Mesenchymal stem cell (in vitro differentiated cells and primary cell): Measurements from ENCODE around the gene SLC6A8.

ENCODE experiments used
- DNase-seq: peaks from one replicate; pipeline ENCODE4 v3.0.0-alpha.2; 2013
- H2AFZ ChIP-seq: one replicate; pipeline ENCODE4 v1.6.1; 2013; ENCODE audit warnings: low read depth, mild to moderate bottlenecking, control low read depth, inconsistent platforms, low read length, moderate library complexity
- H2AK5ac ChIP-seq: 2 replicates; pipeline ENCODE4 v1.6.1; 2013; ENCODE audit warnings: low read length, moderate library complexity, mild to moderate bottlenecking, inconsistent platforms; ENCODE audit not compliant: severe bottlenecking
- H2BK120ac ChIP-seq: one replicate; pipeline ENCODE4 v1.6.1; 2013; ENCODE audit warnings: low read depth, mild to moderate bottlenecking, inconsistent platforms, low read length, moderate library complexity
- H2BK12ac ChIP-seq, 2 experiments: one replicate each; pipeline ENCODE4 v1.6.1; 2013; ENCODE audit warnings: inconsistent platforms in 2 of 2, low read length in 2 of 2, mild to moderate bottlenecking in 2 of 2, moderate library complexity in 2 of 2, control low read depth in 1 of 2
- H2BK15ac ChIP-seq: one replicate; pipeline ENCODE4 v1.6.1; 2013; ENCODE audit warnings: mild to moderate bottlenecking, low read depth, inconsistent platforms; ENCODE audit not compliant: poor library complexity, severe bottlenecking
- H2BK5ac ChIP-seq: 2 replicates; pipeline ENCODE4 v1.6.1; 2013; ENCODE audit warnings: low read depth, mild to moderate bottlenecking, low read length, control low read depth, inconsistent platforms; ENCODE audit not compliant: poor library complexity, severe bottlenecking
- H3K14ac ChIP-seq, 2 experiments: one replicate each; pipeline ENCODE4 v1.6.1; 2013; ENCODE audit warnings: inconsistent platforms in 2 of 2, low read length in 2 of 2, control low read depth in 1 of 2, mild to moderate bottlenecking in 1 of 2, moderate library complexity in 1 of 2
- H3K18ac ChIP-seq, 2 experiments: one replicate each; pipeline ENCODE4 v1.6.1; 2013; ENCODE audit warnings: inconsistent platforms in 2 of 2, low read length in 2 of 2, control low read depth in 1 of 2, low read depth in 1 of 2, mild to moderate bottlenecking in 1 of 2
- H3K23ac ChIP-seq, 2 experiments: one replicate each; pipeline ENCODE4 v1.6.1; 2013; ENCODE audit warnings: inconsistent platforms in 2 of 2, low read length in 2 of 2, mild to moderate bottlenecking in 2 of 2, moderate library complexity in 2 of 2, control low read depth in 1 of 2
- H3K27ac ChIP-seq: 2 replicates; pipeline ENCODE4 v1.5.1; 2013; ENCODE audit warnings: mild to moderate bottlenecking, moderate library complexity, low read length, control low read depth, inconsistent platforms; ENCODE audit not compliant: poor library complexity, severe bottlenecking
- H3K27me3 ChIP-seq, 2 experiments: 2 replicates each; pipeline versions ENCODE4 v1.6.1 to v1.7.0; 2013; ENCODE audit warnings: low read length in 2 of 2, mild to moderate bottlenecking in 2 of 2, moderate library complexity in 2 of 2, control low read depth in 1 of 2, inconsistent platforms in 1 of 2; ENCODE audit not compliant: control insufficient read depth in 1 of 2, insufficient read depth in 1 of 2
- H3K36me3 ChIP-seq, 2 experiments: 2 replicates each; pipeline versions ENCODE4 v1.6.1 to v1.7.0; 2013; ENCODE audit warnings: low read length in 2 of 2, control low read depth in 1 of 2, inconsistent platforms in 1 of 2, low read depth in 1 of 2, mild to moderate bottlenecking in 1 of 2; ENCODE audit not compliant: insufficient read depth in 2 of 2, control insufficient read depth in 1 of 2
- H3K4ac ChIP-seq, 2 experiments: one replicate each; pipeline ENCODE4 v1.6.1; 2013; ENCODE audit warnings: inconsistent platforms in 2 of 2, low read length in 2 of 2, mild to moderate bottlenecking in 2 of 2, moderate library complexity in 2 of 2, control low read depth in 1 of 2, low read depth in 1 of 2
- H3K4me1 ChIP-seq: 2 replicates; pipeline ENCODE4 v1.6.1; 2013; ENCODE audit warnings: low read depth, low read length, control low read depth; ENCODE audit not compliant: control insufficient read depth, insufficient read depth
- H3K4me2 ChIP-seq: 2 replicates; pipeline ENCODE4 v1.6.1; 2013; ENCODE audit warnings: low read length, mild to moderate bottlenecking, inconsistent platforms; ENCODE audit not compliant: poor library complexity, severe bottlenecking
- H3K4me3 ChIP-seq, 2 experiments: 2 replicates each; pipeline versions ENCODE4 v1.5.1 to v1.7.0; 2013; ENCODE audit warnings: low read length in 2 of 2, mild to moderate bottlenecking in 2 of 2, control low read depth in 1 of 2, low read depth in 1 of 2; ENCODE audit not compliant: insufficient read depth in 1 of 2
- H3K79me1 ChIP-seq: replicated peaks from 2 replicates; pipeline ENCODE4 v1.6.1; 2013; ENCODE audit warnings: mild to moderate bottlenecking, control low read depth, low read length, inconsistent platforms; ENCODE audit not compliant: poor library complexity, severe bottlenecking
- H3K9ac ChIP-seq: 2 replicates; pipeline ENCODE4 v1.7.0; 2013; ENCODE audit warnings: mild to moderate bottlenecking, low read length, moderate library complexity
- H3K9me3 ChIP-seq: 2 replicates; pipeline ENCODE4 v1.7.0; 2013; ENCODE audit warnings: mild to moderate bottlenecking, low read length; ENCODE audit not compliant: control insufficient read depth
- H4K8ac ChIP-seq: one replicate; pipeline ENCODE4 v1.6.1; 2013; ENCODE audit warnings: inconsistent platforms, mild to moderate bottlenecking, low read length, moderate library complexity
- H4K91ac ChIP-seq: one replicate; pipeline ENCODE4 v1.6.1; 2013; ENCODE audit warnings: mild to moderate bottlenecking, low read length, inconsistent platforms
- WGBS: methylation state at CpG from one replicate; pipeline ENCODE4 v1.1.7; 2013; ENCODE audit warnings: mixed read lengths; 5-methylcytosine and 5-hydroxymethylcytosine counted together

The SLC6A8 gene

GRCh38 chrX:153642051-153642654, 45.6 kb upstream of the SLC6A8 start:
- H3K4me2 ChIP-seq: peak overlapping the region; percentile 61

GRCh38 chrX:153642655-153643430, 44.9 kb upstream of the SLC6A8 start:
- peaks cover 33% of the 10 kb centered on the region for H3K4me1 ChIP-seq
- H3K9me3 ChIP-seq: no peaks in the 10 kb centered on the region
- H3K14ac ChIP-seq: no peak overlapping the region

More at GRCh38 chrX:153642051-153642654, 45.6 kb upstream of the SLC6A8 start:
- no peak overlapping the region for H3K27ac ChIP-seq
- H3K36me3 ChIP-seq: no peaks in the 10 kb centered on the region
- H4K8ac ChIP-seq: no peak overlapping the region
- no peak overlapping the region for H2BK12ac ChIP-seq
- 0% methylated on average over 5 of the region's 62 CpGs for WGBS
- H3K9me3 ChIP-seq: no peaks in the 10 kb centered on the region
- no peak overlapping the region for H2AK5ac ChIP-seq
- H3K18ac ChIP-seq: no peak overlapping the region
- H2BK15ac ChIP-seq: no peak overlapping the region
- no peak overlapping the region for H3K4ac ChIP-seq
- no peak overlapping the region for H3K23ac ChIP-seq
- peaks cover 30% of the 10 kb centered on the region for H3K4me1 ChIP-seq
- H3K27me3 ChIP-seq: peaks cover 45 to 83% of the 10 kb centered on the region in 2 experiments
- H3K14ac ChIP-seq: no peak overlapping the region
- no peak overlapping the region for H3K4me3 ChIP-seq
- H3K79me1 ChIP-seq: no peaks in the 10 kb centered on the region
- H2BK120ac ChIP-seq: no peak overlapping the region
- no peak for DNase-seq
- H2BK5ac ChIP-seq: no peak overlapping the region
- H3K9ac ChIP-seq: no peak overlapping the region
- no peak overlapping the region for H2AFZ ChIP-seq
- no peak overlapping the region for H4K91ac ChIP-seq

GRCh38 chrX:153643431-153644351, 44.0 kb upstream of the SLC6A8 start:
- peaks cover 36% of the 10 kb centered on the region for H3K4me1 ChIP-seq
- peak overlapping the region; percentile 58 for H3K4me2 ChIP-seq
- H3K36me3 ChIP-seq: no peaks in the 10 kb centered on the region
- no peak overlapping the region for H3K23ac ChIP-seq
- no peak overlapping the region for H3K27ac ChIP-seq
- H2BK120ac ChIP-seq: no peak overlapping the region
- H2BK15ac ChIP-seq: no peak overlapping the region
- peak overlapping the region; percentile 42 for H2AFZ ChIP-seq
- DNase-seq: peak; percentile 15
- H3K14ac ChIP-seq: no peak overlapping the region
- WGBS: 1% methylated on average over 18 of the region's 84 CpGs
- peak overlapping the region in 1 of 2 experiments; percentile 29 for H3K4me3 ChIP-seq
- no peak overlapping the region for H2BK12ac ChIP-seq
- no peak overlapping the region for H4K91ac ChIP-seq
- peaks cover 54 to 75% of the 10 kb centered on the region in 2 experiments for H3K27me3 ChIP-seq
- no peaks in the 10 kb centered on the region for H3K79me1 ChIP-seq
- H3K9me3 ChIP-seq: no peaks in the 10 kb centered on the region
- H2AK5ac ChIP-seq: no peak overlapping the region
- H3K9ac ChIP-seq: no peak overlapping the region
- H3K18ac ChIP-seq: no peak overlapping the region
- no peak overlapping the region for H3K4ac ChIP-seq
- H4K8ac ChIP-seq: no peak overlapping the region
- no peak overlapping the region for H2BK5ac ChIP-seq

More at GRCh38 chrX:153642655-153643430, 44.9 kb upstream of the SLC6A8 start:
- Histone ChIP-seq H2BK15ac (no peak overlapping the region), H3K79me1 (no peaks in the 10 kb centered on the region), H3K23ac (no peak overlapping the region), H3K36me3 (no peaks in the 10 kb centered on the region), H3K9ac (no peak overlapping the region), H4K91ac (no peak overlapping the region), H4K8ac (no peak overlapping the region), H2AK5ac (no peak overlapping the region), H2BK12ac (no peak overlapping the region), H2BK120ac (no peak overlapping the region), H3K27ac (no peak overlapping the region), H3K4me2 (peak overlapping the region; percentile 58), H2BK5ac (no peak overlapping the region), H3K4ac (no peak overlapping the region), H2AFZ (no peak overlapping the region), H3K4me3 (no peak overlapping the region), H3K18ac (no peak overlapping the region), H3K27me3 (peaks cover 49 to 77% of the 10 kb centered on the region in 2 experiments)
- 11% methylated on average over 42 of the region's 48 CpGs for WGBS
- DNase-seq: no peak
